GM12891 (cell line): ENCODE data around the gene SHOC1.

Experiments used
- PAX5 ChIP-seq: IDR thresholded peaks from 2 replicates; pipeline ENCODE4 v1.6.1; 2011; ENCODE audit warnings: low read length, moderate library complexity, mild to moderate bottlenecking; ENCODE audit not compliant: insufficient read depth, severe bottlenecking
- POLR2A ChIP-seq: IDR thresholded peaks from 2 replicates; pipeline ENCODE4 v1.6.1; 2011; ENCODE audit warnings: low read depth, low read length, control low read depth
- POLR2AphosphoS5 ChIP-seq: IDR thresholded peaks from 2 replicates; pipeline ENCODE4 v1.6.1; 2011; ENCODE audit warnings: low read depth, low read length, control low read depth
- POU2F2 ChIP-seq: IDR thresholded peaks from 2 replicates; pipeline ENCODE4 v1.6.1; 2011; ENCODE audit warnings: low read depth, mild to moderate bottlenecking, control low read depth, low read length, moderate library complexity
- TAF1 ChIP-seq: IDR thresholded peaks from 2 replicates; pipeline ENCODE4 v1.6.1; 2011; ENCODE audit warnings: low read depth, low read length, control low read depth

DNA sequence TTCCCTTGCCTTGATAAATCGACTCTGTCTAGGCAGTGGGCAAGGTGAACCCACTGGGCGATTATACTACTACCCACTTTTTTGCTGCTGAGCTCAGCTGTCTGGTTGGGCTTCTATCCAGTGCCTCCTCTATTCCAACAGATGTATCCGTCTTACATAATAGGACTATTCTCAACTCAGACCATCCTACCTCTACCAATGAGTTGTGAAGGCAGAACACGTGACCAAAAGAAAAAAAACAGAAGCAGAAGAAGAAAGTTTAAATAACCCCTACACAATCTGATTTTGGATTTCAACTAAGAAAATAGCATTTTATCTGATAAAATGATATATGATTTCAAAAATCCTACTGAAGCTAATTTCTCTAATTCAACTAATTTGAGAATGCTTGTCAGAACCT lies 16.2 kb upstream of the SHOC1 start:
- TF ChIP-seq POLR2AphosphoS5 (no peak), POLR2A (no peak), PAX5 (no peak), TAF1 (no peak), POU2F2 (no peak)
